ENCODE results near the gene CCM2.
"Not testable (repeated sequence)": the region's sequence is repeated elsewhere in the genome, so short reads cannot be mapped to it uniquely, and the experiment has no call there.

The CCM2 gene

DNA sequence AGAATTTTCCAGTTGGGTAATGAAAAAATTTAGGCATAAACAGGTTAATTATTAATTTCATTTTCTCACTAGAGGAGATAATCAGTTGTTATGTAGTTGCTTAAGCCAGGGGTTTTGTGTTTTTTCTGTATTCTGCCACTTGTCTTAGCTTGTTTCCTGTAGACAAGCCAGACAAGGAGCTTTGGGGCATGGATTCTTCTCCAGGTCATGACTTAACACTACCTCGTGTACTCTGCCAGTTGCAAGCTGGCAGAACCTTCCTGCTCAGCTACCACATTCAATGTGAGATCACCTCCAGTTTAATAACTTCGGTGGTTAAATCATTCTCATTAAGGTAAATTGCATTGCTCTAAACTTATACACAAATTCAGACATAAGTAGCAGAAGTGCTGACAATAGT, 1.8 kb downstream of the CCM2 start:
- no peak for DNase-seq (ENCODE audit: low read depth)

GRCh38 chr7:45003789-45004188, 3.8 kb downstream of the CCM2 start:
- no peak for DNase-seq (ENCODE audit: low read depth)

DNA sequence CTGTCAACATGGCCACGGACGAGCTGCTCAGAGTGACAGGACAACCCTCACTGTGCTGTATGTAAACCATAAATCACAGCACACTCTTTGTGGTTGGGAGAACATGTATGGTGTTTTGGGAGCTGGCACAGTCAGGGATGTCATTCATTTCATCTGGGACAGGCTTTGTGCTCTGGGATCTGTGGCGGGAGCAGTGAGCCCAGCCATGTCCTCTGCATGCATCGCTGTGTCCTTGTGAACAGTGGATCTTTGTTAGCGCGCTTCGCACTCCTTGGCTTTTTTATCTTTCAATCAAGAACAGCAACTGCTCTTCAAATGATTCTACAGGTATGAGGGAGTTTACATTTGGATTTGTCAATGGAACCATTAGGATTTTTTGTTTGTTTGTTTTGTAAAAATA, 7.1 kb downstream of the CCM2 start:
- DNase-seq (ENCODE audit: low read depth) = no peak

DNA sequence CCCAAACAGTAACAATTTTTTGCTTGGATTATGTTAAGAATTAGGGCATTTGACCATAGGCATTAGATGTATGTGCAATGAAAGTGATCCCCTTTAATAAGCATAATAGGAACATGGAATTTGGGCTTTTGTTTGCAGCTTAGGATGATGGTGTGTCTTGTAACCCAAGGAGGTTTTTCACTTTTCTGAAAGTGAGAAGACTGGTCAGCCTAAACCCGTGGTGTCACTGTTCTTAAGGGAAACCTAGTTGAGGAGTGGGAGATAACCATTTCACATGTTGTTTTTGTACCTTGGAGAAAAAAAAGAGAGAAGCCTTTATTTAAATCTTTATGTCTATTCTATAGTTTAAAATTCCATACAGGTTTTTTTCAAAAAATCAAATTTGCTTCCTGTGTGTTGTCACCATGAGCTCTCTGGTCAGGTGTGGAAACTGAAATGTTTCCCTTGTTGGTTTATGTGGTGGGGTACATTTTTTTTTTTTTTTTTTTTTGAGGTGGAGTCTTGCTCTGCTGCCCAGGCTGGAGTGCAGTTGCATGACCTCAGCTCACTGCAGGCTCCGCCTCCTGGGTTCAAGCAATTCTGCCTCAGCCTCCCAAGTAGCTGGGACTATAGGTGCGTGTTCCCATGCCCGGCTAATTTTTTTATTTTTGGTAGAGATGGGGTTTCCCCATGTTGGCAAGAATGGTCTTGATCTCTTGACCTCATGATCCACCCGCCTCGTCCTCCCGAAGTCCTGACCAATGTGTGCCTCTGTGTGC, 7.7 kb downstream of the CCM2 start:
- DNase-seq (ENCODE audit: low read depth) = no peak

DNA sequence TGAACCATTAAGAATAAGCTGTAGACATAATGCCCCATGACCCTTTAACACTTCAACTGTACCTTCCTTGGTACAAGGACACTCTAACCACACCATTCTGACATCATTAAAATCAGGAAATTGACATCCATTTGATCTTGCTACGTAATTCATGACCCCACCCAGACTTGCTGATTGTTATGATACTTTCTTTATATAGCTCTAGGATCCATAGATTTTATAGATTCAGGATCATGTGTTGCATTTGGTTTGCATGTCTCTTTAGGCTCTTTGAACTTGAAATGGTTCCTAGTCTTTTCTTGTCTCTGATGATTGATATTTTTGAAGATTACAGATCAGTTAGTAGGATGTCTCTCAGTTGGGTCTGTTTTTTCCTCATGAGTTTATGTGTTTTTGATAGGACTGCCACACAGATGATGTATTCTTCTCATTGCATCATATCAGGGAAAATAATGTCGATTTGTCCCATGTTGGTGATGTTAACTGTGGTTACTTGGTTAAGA, 13.5 kb downstream of the CCM2 start:
- no peak for DNase-seq (ENCODE audit: low read depth)

- no peak for DNase-seq (ENCODE audit: low read depth)
Observed at GRCh38 chr7:45015313-45015712, 15.3 kb downstream of the CCM2 start.

DNA sequence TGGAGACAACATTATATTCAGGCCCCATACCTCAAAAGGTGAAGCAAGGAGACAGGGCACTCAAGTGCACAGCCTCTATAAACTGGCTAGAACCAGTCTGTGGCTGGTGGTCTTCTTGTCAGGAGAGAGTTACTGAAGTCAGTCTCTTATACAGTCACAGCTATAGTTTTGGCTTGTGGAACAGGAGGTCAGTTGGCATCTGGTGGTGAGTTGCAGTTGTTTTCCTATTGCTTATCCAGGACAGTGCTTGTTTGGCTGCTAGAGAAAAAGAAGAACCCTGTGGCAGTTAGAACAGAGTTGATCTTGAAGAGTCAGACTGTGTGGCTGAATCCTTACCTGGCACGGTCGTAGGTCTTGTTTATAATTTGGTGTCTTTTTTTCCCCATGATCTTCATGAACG, 17.3 kb downstream of the CCM2 start:
- DNase-seq (ENCODE audit: low read depth) = no peak

DNA sequence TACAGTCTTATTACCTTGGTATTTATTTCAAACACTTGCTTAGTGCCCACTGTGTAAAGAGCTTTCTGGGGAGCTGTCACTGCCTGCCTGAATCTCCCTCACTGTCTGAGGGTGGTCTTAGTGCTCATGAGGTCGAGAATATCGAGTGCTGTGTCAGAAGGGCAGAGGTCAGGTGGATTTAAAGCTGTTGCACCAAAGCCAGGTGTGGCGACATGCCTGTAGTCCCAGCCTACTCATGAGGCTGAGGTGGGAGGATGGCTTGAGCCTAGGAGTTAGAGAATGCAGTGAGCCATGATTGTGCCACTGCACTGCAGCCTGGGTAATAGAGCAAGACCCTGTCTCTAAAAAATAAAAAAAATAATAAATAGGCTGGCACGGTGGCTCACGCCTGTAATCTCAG, 20.9 kb downstream of the CCM2 start:
- DNase-seq (ENCODE audit: low read depth) = no peak

- no peak for DNase-seq (ENCODE audit: low read depth)
Observed at GRCh38 chr7:45021604-45022296, 21.7 kb downstream of the CCM2 start.

DNA sequence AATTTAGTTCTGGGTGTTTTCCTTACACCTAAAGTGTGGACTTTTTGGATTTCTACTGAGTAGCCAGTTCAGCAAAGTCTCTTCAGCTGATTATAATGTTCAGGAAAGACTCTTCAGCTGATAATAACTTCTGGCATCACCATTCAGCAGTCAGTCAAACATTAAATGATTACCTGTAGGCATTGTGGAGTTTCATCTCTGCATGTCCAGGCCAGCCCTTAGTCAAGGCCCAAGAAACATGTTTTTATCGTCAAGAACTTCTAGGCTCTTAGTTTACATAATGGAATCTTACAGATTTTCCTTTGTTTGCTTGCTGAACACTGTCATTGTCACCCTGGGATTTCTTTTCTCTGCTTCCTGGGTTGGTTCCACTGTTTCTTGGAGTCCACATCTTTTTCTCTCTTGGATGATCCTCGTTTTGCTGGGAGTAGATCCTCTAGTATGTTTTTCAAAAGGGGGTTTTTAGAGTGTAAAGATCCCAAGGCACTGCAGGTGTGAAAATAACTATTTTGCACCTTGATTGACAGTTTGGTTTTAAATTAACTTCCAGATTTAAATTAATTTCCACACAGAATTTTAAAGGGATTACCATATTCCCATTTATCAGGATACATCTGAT, 24.2 kb downstream of the CCM2 start:
- no peak for DNase-seq (ENCODE audit: low read depth)

GRCh38 chr7:45025473-45025872, 25.5 kb downstream of the CCM2 start:
- not testable (repeated sequence) for DNase-seq (ENCODE audit: low read depth)

GRCh38 chr7:45026013-45026412, 26.0 kb downstream of the CCM2 start:
- no peak for DNase-seq (ENCODE audit: low read depth)

GRCh38 chr7:45026984-45027773, 27.2 kb downstream of the CCM2 start:
- no peak for DNase-seq (ENCODE audit: low read depth)

DNA sequence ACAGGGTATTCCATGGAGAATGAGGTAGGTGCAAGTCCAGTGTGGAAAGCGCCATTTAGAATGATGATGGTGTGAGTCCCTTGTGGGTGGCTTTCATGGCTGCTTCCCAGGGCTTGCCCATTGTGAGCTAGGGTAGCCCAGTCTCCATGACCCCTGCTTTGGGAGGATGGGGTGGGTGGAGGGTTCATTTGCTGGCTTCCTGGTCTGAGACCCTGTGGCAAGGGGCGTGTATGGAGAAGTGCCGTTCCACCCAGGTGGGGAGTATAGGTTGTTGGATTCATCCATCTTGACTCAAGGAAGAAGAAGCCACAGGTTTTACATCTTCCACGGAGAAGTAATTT, 27.7 kb downstream of the CCM2 start:
- DNase-seq (ENCODE audit: low read depth) = no peak

DNA sequence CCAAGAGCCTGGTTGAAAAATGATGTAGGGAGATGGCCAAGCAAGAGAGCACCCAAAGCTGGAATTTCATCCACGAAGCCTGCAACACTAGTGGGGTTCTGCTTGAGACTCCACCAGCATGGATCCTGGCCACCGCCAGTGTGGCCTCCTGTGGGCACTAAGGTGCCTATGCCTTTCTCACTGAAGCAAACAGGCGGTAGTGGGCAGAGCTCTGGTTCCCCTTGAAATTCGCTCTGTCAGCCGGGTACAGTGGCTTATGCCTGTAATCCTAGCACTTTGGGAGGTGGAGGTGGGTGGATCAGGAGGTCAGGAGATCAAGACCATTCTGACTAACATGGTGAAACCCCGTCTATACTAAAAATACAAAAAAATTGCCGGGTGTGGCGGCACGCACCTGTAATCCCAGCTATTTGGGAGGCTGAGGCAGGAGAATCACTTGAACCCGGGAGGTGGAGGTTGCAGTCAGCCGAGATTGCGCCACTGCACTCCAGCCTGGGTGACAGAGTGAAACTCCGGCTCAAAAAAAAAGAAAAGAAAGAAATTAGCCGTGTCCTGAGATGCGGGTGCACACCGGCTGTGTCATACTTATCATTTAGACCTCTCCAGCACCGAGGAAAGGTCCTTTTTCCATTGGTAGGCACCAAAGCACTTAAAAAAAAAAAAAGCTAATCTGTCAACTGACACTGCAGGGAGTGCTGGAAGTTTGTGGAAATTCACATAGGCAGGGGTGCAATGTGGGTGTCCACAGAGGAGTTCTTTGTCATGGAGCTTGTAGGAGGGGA, 28.3 kb downstream of the CCM2 start:
- no peak for DNase-seq (ENCODE audit: low read depth)

GRCh38 chr7:45028920-45029344, 28.9 kb downstream of the CCM2 start:
- no peak for DNase-seq (ENCODE audit: low read depth)

DNA sequence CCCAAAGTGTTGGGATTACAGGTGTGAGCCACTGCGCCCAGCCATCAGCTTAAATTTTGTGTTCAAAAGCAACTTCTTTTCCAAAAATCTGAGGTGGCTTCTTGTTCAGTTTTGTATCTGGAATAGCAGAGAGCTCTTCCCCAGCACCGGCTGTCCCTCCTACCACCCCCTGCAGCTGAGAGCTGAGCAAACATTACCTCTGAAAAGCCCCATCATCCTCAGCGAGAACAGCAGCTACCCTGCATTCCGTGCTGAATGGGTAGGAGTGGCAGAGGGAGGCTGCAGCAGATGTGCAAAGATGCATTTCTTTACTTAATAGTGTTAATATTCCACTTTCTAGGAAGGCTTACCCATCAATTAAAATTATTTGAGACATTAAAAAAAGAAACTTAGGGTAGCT, 31.8 kb downstream of the CCM2 start:
- DNase-seq (ENCODE audit: low read depth) = no peak

GRCh38 chr7:45032421-45032820, 32.4 kb downstream of the CCM2 start:
- DNase-seq (ENCODE audit: low read depth) = no peak

DNA sequence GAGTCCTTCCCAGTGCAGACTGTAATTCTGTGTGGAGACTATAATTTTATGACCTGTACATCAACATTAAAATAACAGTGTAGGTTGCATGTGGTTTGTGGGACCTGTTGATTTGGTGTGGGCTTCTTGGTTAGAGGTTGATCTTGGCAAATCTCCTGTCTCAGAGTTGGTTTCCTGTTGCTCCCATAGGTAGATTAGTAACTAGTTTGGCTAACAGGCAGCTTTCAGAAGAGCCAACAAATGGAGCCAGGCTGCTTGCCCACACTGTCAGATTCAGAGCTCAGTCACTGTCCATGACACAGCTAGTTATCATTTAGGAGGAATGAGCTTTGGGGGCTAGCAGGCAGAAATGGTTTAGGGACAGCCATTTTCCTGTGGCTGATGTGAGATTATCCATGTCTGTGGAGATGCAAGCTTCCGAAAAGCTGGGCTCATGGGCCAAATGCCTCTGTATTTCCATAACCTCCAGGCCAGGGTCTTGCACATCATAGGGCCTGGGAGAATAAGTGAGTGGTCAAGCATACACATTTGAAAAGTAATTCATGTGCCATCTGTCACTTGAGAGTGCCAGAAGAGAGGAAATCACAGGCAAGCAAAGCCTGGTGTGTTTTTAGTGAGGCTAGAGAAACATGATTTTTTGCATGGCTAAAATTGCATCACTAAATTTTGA, 33.4 kb downstream of the CCM2 start:
- DNase-seq (ENCODE audit: low read depth) = no peak

DNA sequence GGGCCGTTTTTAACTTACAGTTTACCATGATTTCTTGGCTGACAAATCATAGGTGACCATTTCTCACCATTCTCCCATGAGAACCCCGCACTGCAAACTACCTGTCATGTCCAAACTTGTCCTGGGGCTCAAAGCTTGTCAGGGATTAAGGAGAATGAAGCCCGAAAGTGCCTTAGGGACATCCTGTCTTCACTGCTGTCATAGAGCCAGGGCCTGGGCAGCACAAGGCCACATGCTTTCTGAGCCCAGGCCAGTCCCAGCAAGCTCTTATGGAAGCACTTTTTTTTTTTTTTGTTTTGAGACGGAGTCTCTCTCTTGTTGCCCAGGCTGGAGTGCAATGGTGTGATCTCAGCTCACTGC, 33.9 kb downstream of the CCM2 start:
- DNase-seq (ENCODE audit: low read depth) = no peak

- not testable (repeated sequence) for DNase-seq (ENCODE audit: low read depth)
Observed at GRCh38 chr7:45034710-45035109, 34.7 kb downstream of the CCM2 start.
